ENCODE results near the gene MED28.
A peak's percentile ranks its signal among the peaks of the same experiment; 100 is the strongest.
"Not testable (repeated sequence)": the region's sequence is repeated elsewhere in the genome, so short reads cannot be mapped to it uniquely, and the experiment has no call there.

The MED28 gene

GRCh38 chr4:17619416-17620105, 5.1 kb downstream of the MED28 start:
- DNase-seq, result no peak

- no peak for DNase-seq
Observed at GRCh38 chr4:17623451-17624001, 9.1 kb downstream of the MED28 start.

GRCh38 chr4:17624821-17625220, 10.4 kb downstream of the MED28 start:
- no peak for DNase-seq

- no peak for DNase-seq
Observed at GRCh38 chr4:17630228-17630627, 15.8 kb downstream of the MED28 start.

- DNase-seq, result no peak
Observed at GRCh38 chr4:17633600-17633999, 19.2 kb downstream of the MED28 start.

- DNase-seq, result no peak
Observed at GRCh38 chr4:17635056-17635455, 20.6 kb downstream of the MED28 start.

GRCh38 chr4:17636341-17636695, 21.9 kb downstream of the MED28 start:
- no peak for DNase-seq

- DNase-seq, result peak; percentile 26 to 88
Observed at GRCh38 chr4:17636696-17637622, 22.5 kb downstream of the MED28 start.

GRCh38 chr4:17639136-17639535, 24.7 kb downstream of the MED28 start:
- no peak for DNase-seq

GRCh38 chr4:17642398-17642783, 27.9 kb downstream of the MED28 start:
- DNase-seq, result no peak

GRCh38 chr4:17646693-17647092, 32.3 kb downstream of the MED28 start:
- no peak for DNase-seq

- DNase-seq, result no peak
Observed at GRCh38 chr4:17647176-17647806, 32.9 kb downstream of the MED28 start.

- peak in 1 of 2 experiments; percentile 6 for DNase-seq
Observed at GRCh38 chr4:17647927-17648326, 33.5 kb downstream of the MED28 start.

GRCh38 chr4:17650406-17650805, 36.0 kb downstream of the MED28 start:
- no peak for DNase-seq

GRCh38 chr4:17654701-17655100, 40.3 kb downstream of the MED28 start:
- DNase-seq, result no peak

GRCh38 chr4:17657090-17657489, 42.6 kb downstream of the MED28 start:
- no peak for DNase-seq

- no peak for DNase-seq
Observed at GRCh38 chr4:17657849-17658248, 43.4 kb downstream of the MED28 start.

GRCh38 chr4:17659196-17659595, 44.8 kb downstream of the MED28 start:
- not testable (repeated sequence) for DNase-seq

GRCh38 chr4:17662694-17663093, 48.3 kb downstream of the MED28 start:
- no peak for DNase-seq

- DNase-seq, result peak; percentile 37 to 63
Observed at GRCh38 chr4:17664755-17665154, 50.3 kb downstream of the MED28 start.

GRCh38 chr4:17665346-17665745, 50.9 kb downstream of the MED28 start:
- DNase-seq, result no peak

GRCh38 chr4:17665852-17666251, 51.4 kb downstream of the MED28 start:
- no peak for DNase-seq

GRCh38 chr4:17667253-17667652, 52.8 kb downstream of the MED28 start:
- DNase-seq, result no peak

Data from NCI-H526 (cell line).